NCI-H524 (cell line): Measurements from ENCODE around the gene EIF1B.
A peak's percentile ranks its signal among the peaks of the same experiment; 100 is the strongest.

Source experiments
- DNase-seq, 2 experiments: peaks; one replicate each; lab custom pipeline; 2025; lab: John Stamatoyannopoulos, UW

The EIF1B gene

DNA sequence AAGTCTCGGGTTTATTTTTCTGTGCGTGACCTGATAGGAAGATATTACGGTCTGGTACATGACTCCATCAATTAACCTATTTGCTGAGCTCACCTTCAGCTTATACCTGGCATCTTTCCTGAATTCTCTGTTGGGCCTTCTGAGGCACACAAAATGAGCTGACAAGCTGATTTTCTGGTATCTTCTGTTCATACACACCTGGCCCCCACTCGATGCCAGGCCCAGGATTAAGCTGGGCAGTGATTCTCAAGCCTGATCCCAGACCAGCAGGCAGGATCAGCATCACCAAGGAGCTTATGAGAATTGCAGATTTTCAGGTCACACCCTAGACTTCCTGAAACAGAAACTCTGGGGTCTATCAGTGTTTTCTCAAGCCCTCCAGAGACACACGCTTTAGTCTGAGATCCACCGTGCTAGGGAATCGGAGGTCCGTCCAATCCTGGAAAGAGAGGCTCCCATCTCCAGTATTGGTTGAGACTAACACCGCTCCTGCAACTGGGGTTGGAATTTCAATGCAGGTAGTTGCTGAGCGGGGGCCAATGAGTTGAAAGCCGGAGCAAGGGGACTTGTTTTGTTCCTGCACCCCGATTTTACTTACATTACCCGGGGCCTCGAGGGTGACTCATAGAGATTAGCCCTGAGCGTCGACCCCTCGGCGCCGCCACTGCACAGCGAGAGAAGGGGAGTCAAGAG is 636 bp upstream of the EIF1B start:
- peak in 1 of 2 experiments; percentile 29 for DNase-seq

DNA sequence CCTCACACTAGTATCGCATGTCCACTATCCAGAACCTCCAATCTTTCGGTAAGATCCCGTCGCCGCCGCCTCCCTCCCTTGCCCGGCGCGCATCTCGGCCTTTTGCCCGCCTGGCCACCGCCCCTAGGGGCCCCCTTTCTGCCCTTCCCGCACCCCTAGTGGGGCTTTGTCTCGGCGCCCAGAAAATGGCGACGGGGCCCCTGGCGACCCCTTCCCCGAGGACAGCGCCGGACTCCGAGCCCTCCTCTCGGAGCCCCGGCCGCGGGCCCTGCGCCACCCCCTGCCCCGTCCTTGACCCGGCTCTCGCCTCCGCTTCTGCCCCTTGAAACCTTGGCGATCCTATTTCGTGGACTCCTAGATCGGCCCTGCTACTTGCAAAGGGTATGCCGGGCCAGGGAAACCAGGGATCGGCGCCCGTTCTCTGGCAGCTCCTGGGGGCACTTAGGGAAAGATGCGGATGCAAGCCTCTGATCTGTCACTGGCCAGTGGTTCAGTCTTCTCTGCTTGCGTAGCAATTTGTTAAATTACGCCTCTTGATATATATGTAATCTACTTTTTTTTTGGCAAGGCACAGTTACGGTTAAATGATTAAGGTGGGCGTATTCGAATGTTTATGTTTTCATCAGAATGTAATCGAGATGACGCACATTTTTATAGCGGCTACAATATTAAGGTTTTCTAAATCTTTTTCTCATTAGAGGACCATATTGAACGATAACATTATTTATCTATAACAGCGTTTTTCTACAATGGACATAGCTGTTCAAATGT is 603 bp downstream of the EIF1B start:
- peak in 1 of 2 experiments; percentile 20 for DNase-seq

DNA sequence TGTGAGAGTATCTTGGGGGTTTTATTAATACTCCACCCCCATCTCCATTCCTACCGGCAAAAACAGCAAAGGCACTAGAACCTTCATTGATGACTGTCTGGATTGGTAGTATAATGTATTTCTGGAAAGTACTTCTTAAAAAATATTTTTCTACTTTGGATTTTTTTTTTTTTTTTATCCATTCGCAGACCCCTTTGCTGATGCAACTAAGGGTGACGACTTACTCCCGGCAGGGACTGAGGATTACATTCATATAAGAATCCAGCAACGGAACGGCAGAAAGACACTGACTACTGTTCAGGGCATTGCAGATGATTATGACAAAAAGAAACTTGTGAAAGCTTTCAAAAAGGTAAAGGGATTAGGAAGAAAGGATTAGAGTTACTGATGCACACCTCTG is 1.2 kb downstream of the EIF1B start:
- peak in 1 of 2 experiments; percentile 18 for DNase-seq

DNA sequence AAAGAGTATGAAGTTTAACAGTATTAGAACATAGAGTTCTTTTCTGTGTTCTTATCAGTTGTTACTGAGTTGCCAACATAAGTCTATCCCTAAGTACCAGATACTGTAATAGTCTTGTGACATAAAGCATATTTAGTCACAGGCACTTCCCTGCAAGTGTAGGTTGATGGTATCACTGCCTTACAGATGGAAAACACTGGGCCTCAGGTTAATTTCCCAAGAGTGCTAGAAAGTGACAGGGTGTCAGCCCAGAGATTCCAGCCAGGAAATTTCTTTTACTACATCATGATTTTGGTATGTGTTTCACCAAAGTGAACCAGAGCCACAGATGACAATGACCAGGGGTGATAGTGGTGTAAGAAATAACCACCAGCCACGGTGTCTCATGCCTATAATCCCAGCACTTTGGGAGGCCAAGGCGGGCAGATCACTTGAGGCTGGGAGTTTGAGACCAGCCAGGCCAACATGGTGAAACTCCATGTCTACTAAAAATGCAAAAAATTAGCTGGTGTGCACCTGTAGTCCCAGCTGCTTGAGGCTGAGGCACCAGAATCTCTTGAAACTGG is 3.2 kb downstream of the EIF1B start:
- DNase-seq, result no peak

DNA sequence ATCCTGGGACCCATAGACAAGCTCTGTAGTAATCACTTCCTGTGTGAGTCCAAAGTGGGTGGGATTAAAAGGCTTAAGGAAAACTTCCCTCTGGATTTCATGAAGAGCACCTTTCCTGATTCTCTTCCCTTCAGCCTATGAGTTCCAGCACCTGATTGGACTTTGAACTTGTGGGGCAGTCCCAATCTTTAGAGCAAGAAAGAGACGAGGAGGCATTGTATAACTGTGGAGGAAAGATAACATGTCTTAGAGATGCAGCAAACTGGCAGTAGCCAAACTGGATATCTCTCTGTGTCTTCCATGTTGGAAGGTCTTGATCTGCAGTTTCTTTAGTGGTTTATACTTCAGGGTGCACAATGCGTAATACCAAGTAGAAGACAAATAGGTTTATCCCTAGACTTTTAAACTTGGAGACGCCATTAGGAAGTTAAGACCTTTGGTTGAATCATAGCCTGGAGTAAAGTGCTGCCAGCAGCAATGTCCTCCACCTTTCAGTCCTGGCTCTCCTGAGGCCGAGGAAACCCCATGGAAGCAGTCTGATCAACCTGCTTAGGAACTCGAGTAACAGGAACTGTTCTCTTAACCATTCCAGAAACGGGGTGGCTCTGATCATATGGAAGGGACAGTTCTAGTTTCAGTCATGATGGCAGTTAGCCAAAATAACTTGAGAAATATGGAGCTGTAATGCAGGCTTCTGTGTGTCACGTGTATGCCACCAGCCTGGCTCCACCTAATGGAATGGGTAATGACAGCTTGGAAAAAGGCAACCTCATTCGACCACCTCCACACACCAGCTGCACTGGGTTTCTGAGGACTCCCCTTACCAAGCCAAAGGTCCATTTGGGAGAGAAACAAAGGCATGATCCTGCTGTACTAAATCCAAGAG is 4.7 kb downstream of the EIF1B start:
- DNase-seq, result peak in 1 of 2 experiments; percentile 22

DNA sequence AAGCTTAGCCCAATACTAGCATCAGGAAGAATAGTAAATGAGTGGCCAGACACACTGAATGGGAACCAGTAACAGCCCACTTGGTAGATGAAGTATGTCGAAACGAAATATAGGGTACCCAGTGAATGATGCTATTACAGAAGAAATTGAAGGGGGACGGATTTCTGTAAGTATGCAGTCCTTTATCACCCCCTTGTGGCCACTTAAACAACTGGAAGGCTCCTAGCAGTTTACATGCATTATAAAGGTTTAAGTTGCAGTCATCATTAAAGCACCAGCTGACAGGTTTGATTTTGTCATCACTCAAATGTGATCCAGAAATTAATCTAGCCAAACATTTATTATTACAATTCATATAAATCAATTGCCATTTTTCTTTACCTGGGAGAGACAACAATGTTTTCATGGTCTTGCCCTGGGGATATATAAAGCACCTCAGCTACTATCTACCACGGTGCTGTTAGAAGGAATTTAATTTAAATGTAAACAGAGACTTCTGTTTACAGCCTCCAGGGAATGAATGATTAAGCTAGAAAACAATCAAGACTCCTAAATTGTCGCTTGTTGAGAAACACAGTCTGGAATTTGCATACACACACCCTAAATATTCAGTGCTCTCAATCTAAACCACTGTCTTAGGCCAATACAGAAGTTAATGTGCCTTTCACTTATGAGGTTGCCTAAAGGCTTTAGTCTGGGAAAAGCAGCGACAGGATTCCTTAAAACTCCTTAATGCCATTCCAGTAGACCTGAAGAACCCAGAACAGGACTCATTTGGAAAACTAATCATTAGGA is 7.8 kb downstream of the EIF1B start:
- peak; percentile 23 to 71 for DNase-seq

DNA sequence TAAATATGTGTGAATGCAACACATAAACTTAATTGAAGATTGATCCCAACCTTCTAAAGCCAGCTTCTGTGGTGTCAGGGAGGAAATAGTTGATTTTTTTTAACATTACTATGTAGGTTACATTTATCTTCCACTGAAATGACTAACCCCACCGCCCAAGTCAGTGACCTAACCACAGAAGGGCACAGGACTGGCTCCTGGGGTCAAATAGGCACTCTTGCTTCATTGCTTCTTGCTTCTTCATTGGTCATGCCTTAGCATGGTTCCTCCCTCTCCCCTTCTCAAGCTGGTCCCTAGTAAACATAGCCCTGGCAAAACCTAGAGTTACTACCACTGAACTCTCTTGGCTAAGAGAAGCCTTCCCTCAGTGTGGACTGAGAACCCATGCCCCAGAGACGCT is 12.3 kb downstream of the EIF1B start:
- DNase-seq, result no peak

DNA sequence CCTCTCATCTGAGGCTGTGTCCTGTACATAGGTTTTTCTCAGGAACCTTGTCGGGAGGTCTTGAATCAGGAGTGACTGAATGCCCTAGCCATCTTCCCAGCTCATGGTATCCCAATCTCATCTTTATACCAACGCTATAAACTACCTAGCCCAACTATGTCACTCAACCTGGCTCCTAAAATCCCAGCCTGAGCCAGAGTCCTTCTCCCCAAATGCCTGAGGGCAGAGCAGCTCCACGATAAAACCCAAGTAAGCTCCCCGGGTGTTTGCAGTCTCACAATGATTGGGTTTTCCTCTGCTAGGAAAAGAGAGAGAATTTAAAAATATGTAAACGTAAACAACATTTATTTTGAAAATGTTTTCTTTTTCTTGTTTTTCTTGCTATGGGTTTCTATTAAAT is 14.4 kb downstream of the EIF1B start:
- no peak for DNase-seq

DNA sequence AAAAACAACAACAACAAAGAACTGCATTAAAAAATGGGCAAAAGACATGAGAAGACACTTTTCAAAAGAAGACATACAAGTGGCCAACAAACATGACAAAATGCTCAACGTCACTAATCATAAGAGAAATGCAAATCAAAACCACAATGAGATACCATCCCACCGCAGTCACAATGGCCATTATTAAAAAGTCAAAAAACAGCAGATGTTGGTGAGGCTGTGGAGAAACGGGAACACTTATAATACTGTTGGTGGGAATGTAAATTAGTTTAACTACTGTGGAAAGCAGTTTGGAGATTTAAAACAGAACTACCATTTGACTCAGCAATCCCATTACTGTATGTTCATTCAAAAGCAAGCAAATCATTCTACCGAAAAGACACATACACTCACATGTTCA is 15.1 kb downstream of the EIF1B start:
- no peak for DNase-seq

DNA sequence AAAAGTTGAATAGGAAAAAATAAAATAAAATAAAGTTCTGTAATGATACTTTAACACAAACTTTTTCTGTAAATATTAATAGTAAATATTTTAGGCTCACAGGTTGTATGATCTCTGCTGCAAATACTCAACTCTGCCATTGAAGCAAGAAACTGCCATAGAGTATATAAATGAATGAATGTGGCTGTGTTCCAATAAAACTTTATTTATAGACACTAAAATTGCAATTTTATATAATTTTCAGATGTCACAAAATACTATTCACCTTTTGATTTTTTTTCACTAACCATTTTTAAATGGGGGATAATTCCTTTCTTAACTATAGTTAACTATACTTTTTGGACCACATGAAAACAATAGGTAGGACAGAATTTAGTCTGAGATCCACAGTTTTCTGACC is 16.0 kb downstream of the EIF1B start:
- no peak for DNase-seq

DNA sequence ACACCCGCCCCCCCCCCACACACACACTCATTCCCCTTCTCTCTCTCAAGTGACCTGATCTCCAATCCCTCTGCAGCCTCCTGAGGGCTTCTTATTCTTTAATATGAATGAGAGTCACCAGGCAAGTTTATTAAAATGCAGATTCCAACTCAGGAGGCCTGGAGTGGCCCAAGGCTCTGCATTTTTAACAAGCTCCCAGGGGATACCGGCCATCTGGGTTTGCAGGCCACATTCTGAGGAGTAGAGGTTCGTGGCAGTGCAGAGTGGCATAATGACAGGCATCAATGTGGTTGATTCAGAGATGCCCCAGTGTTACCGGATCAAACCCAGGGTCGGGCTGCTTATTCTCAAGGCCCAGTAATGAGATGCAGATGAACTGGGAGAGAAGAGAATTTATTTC is 18.9 kb downstream of the EIF1B start:
- DNase-seq, result no peak

DNA sequence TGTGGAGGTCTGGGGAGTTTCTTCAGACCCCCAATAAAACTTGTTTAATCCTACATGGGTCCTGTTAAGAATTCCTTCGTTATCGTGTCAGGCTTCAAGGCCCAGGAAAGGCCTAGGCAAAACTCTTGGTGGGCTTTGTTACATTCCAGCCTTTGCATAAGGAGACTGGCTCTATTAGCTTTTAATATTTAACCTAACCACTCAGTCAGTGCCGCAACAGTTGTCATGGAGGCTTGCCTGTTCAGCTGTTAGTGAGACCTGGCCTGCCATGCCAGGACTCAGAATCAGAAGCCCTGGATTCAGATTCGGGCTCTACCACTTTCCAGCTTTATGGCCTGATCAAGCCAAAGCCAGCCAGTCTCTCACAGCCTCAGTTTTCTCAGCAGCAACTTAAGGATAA is 19.6 kb downstream of the EIF1B start:
- no peak for DNase-seq

DNA sequence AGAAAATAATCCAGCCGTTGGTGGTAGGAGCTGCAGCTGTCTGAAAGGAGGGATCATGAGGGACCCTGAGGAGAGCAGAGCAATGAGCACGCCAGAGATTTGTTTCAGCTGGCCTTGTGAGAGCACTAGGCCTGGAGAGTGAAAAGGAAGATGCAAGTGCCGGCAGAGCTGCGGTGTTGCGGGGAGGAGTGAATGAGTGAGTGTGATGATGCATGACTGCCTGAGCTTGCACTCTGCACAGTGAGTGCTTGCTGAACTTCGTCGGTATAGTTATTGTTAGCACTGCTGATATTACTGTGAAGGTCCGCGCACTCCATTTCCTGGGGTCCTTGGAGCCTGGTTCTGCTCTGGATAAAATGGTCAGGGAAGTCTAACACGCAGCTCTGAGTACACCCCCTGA is 23.2 kb downstream of the EIF1B start:
- no peak for DNase-seq

DNA sequence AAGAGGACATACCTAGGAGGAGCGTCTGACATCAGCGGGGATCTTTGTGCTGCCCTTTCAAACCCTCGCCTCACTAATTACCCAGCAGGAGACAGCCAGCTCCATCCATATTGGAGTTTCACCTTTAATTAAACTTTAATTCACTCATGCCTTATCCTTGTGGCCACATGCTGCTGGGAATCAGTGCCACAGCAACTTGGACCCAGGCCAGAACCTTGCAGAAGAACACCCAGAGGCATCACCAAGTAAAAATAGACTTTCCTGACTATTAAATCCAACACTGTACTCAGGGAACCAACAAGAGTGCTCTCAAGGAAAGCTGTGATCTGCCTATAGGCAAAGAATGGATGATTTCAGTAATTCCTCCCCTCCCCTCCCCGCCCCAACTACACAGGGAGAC is 23.9 kb downstream of the EIF1B start:
- no peak for DNase-seq

DNA sequence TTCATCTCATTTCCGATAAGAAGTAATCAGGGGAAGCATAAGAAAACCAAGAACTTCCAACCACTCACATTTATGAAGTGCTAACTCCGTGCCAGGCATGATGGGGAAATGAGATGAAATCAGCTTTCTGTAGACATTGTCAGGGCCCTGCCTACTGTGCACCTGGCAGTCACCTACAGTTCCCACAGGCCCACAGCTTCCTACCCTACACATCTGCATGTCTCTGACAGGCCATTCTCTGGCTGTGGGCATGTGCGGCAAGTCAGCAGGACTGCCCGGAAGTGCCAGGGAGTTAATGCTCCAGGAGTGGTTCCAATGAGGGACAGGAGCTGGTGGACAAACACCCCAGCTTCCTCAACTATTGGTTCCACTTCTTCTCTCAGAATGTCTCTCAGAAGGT is 24.3 kb downstream of the EIF1B start:
- no peak for DNase-seq

DNA sequence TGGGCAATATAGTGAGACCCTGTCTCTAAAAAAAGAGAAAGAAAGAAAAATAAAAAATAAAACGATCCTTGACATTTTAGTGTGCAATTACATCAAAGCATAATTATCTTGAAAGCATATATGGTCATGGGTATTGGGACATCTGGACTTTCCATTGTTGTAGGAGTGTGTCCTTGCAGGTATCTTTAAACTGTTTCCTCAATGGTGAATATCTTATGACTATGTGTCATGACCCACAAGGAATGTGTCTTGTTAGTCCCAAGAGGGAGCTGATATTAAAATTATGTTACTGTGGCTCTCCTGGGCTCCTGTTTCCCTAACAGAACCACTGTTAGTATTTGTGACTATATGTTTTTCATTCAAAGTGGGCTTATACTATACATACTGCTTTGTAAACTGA is 26.6 kb downstream of the EIF1B start:
- no peak for DNase-seq

DNA sequence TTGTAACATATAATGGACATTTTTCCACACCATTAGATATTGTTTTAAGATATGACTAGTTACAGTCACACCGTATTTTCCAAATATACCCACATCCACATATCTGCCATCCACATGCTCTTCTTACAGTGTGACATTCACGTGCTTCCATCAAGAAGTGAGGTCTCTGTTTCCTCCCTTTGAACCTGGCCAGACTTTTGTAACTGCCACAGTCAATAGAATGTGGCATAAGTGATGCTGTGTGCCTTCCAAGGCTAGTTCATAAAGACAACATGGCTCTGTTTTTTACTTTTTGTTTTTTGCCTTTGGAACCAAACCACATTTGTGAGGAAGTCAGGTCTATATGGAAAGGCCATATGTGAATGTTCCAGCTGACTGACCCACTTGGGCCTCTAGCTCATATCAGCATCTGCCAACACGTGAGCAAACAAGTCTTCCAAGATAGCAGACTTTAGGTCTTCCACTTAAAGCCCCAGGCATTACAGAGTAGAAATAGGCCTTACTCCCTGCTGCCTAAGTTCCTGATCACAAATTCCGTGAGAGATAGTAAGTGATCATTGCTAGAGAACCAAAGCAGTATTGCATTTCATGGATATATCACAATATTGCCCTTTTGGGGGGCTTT is 27.1 kb downstream of the EIF1B start:
- DNase-seq, result peak in 1 of 2 experiments; percentile 21

DNA sequence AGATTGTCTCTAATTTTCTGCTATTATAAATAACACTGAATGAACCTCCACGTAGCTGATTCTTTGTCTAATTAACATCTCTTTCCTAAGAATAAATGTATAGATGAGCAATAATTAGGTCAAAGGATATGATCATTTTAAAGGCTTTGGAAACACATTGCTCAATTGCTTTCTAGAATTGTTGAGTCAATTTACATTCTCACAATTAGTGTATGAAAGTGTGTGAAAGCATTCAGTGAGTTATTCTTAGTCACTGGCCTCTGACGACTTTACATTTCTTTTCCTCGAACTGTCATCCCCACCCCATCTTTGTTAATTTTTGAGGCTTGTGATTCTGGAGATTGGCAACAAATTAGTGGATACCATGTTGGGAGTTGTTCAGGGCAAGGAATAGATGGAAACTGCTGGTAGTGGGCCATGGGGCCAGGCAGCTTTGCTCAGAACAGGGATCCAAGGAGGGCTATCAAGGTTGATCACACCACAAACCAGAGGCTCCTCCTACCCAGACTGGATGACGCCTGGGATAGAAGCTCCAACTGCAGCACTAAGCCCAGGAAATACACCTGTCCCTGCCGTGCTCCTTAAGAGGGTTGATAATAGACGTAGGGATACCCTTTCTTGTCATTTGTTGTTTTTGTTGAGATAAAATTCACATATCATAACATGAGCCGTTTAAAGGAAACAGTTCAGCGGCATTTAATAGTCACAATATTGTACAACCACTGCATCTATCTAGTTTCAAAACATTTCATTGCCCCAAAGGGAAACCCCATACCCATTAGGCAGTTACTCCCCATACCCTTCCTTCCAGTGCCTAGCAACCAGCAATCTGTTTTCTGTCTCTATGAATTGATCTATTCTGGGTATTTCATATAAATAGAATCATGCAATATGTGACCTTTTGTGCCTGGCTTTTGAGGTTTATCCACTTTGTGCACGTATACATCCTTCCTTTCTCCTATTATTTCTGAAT is 27.9 kb downstream of the EIF1B start:
- no peak for DNase-seq

DNA sequence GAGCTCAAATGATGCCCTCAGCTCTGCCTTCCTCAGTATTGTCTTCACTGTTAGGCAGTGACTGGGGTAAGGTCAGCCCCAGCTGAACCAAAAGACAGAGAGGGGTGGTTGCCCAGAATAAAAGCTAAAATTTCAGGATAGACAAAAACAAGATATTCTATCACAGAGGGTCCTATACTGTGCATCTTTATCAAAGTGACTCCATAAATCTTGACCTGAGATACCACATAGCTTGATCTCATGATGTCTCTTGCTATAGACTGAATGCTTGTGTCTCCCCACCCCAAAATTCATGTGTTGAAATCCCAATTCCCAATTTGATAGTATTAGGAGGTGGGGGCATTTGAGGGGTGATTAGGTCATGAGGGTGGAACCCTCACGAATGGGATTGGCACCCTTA is 30.4 kb downstream of the EIF1B start:
- no peak for DNase-seq
